ENCODE results near the gene SLC27A3. TPM values are rescaled to one million over a fixed set of nuclear protein-coding genes. Genes with fewer than 3 reads are reported as not detected.

The SLC27A3 gene
- total RNA-seq, 2 experiments from 2014 or later: 4.5 to 10.2 TPM

DNA sequence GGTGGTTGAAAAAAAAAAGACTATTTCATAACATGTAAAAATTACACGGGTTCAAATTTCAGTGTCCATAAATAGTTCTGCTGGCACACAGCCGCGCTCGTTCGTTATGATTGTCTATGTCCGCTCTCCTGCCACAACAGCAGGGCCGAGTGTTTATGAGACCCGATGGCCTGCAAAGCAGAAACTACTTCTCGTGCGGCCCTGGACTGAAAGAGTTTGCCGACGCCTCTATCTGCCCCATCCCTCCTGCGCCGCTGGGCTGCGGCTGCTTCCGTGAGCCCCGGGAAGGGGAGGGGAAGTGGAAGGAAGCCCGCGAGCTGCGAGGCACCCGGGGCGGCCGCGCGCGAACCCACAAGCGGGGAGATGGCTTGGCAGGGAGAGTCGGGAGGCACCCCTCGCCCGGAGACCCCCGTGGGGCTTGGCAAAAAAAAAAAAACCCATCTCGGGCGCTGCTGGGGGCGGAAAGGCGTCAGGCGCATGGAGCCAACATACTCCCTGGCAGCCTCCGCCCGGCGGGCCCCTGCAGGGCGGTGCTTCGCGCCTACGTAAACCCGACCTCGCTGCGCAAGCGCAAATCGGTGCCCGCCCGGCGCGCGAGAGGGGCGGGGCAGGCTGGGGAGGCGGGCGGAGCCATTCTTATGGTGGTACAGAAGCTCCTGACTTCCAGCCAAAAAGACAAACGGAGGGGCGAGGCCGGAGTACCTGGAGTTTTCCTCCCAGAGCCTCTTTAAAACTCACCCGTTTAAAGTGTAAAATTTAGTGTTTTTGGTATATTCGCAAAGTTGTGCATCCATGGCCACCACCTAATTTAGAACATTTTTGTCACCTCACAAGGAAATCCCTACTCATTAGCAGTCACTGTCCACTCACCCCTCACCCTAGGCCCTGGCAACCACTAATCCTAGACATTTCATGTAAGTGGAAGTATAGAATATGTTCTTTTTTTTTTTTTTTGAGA lies 8.3 kb downstream of the SLC27A3 start:
- TF ChIP-seq, protein P1, sequence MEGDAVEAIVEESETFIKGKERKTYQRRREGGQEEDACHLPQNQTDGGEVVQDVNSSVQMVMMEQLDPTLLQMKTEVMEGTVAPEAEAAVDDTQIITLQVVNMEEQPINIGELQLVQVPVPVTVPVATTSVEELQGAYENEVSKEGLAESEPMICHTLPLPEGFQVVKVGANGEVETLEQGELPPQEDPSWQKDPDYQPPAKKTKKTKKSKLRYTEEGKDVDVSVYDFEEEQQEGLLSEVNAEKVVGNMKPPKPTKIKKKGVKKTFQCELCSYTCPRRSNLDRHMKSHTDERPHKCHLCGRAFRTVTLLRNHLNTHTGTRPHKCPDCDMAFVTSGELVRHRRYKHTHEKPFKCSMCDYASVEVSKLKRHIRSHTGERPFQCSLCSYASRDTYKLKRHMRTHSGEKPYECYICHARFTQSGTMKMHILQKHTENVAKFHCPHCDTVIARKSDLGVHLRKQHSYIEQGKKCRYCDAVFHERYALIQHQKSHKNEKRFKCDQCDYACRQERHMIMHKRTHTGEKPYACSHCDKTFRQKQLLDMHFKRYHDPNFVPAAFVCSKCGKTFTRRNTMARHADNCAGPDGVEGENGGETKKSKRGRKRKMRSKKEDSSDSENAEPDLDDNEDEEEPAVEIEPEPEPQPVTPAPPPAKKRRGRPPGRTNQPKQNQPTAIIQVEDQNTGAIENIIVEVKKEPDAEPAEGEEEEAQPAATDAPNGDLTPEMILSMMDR (conservative IDR thresholded peaks at IDR 0.05; ENCODE audit: low read length): peak; percentile 23; the same call in 1 of the 2 replicates
- no peak for TF ChIP-seq EZH2phosphoT487 (IDR thresholded peaks at IDR 0.05; ENCODE audit: borderline replicate concordance, low read depth, low read length)
- DNase-seq (ENCODE audit: low spot score): peak; percentile 95
- no peaks in the 10 kb centered on the region for H4K20me1 ChIP-seq (ENCODE audit: insufficient read depth, low read length)
- H3K9me3 ChIP-seq (ENCODE audit: low read length): no peaks in the 10 kb centered on the region; the same call in 1 of the 2 replicates
- peak overlapping the region; percentile 67 for H3K4me2 ChIP-seq (ENCODE audit: low read length)
- peaks cover 17% of the 10 kb centered on the region for H3K4me1 ChIP-seq (ENCODE audit: insufficient read depth, low read length, poor library complexity, severe bottlenecking)
- H3K4me3 ChIP-seq (ENCODE audit: low read depth, low read length, poor library complexity, severe bottlenecking): peak overlapping the region; percentile 70
- H3K27ac ChIP-seq (ENCODE audit: low read depth, low read length, poor library complexity, severe bottlenecking): peak overlapping the region; percentile 62
- no peaks in the 10 kb centered on the region for H3K9me2 ChIP-seq (ENCODE audit: insufficient read depth, low read length)
- POLR2A ChIA-PET: interaction anchor here (0.5 to 1.5 kb wide), 6 partner anchors 17 to 214 kb away, joined by 3 to 4 read pairs (median 3); no protein-coding TSS in a partner anchor
- no peaks in the 10 kb centered on the region for H3K79me2 ChIP-seq (ENCODE audit: insufficient read depth, low read depth, low read length)
- CTCF ChIA-PET (ENCODE audit: unreplicated experiment): no interaction called here
- H3K36me3 ChIP-seq (ENCODE audit: insufficient read depth, low read length): no peaks in the 10 kb centered on the region
- H2AFZ ChIP-seq (ENCODE audit: low read length): peak overlapping the region; percentile 81
- intact Hi-C loops (cut with micrococcal nuclease; ENCODE audit: unreplicated experiment): no loop called here
- TSS peak; percentile 99 for BruUV-seq (replicated peaks)

DNA sequence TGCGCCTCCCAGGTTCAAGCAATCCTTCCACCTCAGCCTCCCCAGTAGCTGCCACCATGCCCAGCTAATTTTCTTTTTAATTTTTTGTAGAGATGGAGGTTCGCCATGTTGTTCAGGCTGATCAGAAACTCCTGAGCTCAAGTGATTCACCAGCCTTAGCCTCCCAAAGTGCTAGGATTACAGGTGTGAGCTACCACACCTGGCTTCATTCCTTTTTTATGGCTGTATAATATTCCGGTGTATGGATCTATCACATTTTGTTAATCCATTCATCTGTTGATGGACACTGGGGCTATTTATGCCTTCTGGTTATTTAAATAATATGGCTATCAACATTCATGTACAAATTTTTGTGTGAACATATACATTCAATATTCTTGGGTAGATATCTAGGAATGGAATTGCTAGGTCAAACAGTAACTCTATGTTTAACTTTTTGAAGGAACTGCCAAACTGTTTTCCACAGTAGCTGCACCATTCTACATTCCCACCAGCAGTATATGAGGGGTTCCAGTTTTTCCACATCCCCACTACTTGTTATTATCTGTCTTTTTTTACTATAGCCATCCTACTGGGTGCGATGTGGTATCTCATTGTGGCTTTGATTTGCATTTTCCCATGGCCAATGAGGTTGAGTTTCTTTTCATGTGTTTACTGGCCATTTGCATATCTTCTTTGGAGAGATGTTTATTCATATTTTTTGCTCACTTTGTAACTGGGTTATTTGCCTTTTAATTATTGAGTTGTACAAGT lies 11.0 kb downstream of the SLC27A3 start:
- Histone ChIP-seq H2AFZ (ENCODE audit: low read length) (no peak overlapping the region), H3K9me3 (ENCODE audit: low read length) (no peaks in the 10 kb centered on the region; the same call in 1 of the 2 replicates), H3K27ac (ENCODE audit: low read depth, low read length, poor library complexity, severe bottlenecking) (no peak overlapping the region), H4K20me1 (ENCODE audit: insufficient read depth, low read length) (no peaks in the 10 kb centered on the region), H3K36me3 (ENCODE audit: insufficient read depth, low read length) (no peaks in the 10 kb centered on the region), H3K9me2 (ENCODE audit: insufficient read depth, low read length) (no peaks in the 10 kb centered on the region), H3K79me2 (ENCODE audit: insufficient read depth, low read depth, low read length) (no peaks in the 10 kb centered on the region), H3K4me2 (ENCODE audit: low read length) (no peak overlapping the region), H3K4me1 (ENCODE audit: insufficient read depth, low read length, poor library complexity, severe bottlenecking) (peaks cover 36% of the 10 kb centered on the region), H3K4me3 (ENCODE audit: low read depth, low read length, poor library complexity, severe bottlenecking) (no peak overlapping the region)
- intact Hi-C loops (cut with micrococcal nuclease; ENCODE audit: unreplicated experiment): no loop called here
- DNase-seq (ENCODE audit: low spot score): no peak
- ChIA-PET POLR2A (no interaction called here), CTCF (ENCODE audit: unreplicated experiment) (no interaction called here)
- BruUV-seq (replicated peaks): no TSS peak
- TF ChIP-seq, protein P1 (conservative IDR thresholded peaks at IDR 0.05; ENCODE audit: low read length): no peak
- TF ChIP-seq EZH2phosphoT487 (IDR thresholded peaks at IDR 0.05; ENCODE audit: borderline replicate concordance, low read depth, low read length): no peak
